H9 (cell line): ENCODE measurements around the gene FSTL1. TPM values are rescaled to one million over a fixed set of nuclear protein-coding genes. Genes with fewer than 3 reads are reported as not detected.

Experiments used
- DNase-seq: peaks from one replicate; pipeline ENCODE4 v3.0.0-alpha.2; 2017
- H2AFZ ChIP-seq: one replicate; pipeline ENCODE4 v1.6.1; 2013; ENCODE audit warnings: mild to moderate bottlenecking, low read length, control low read depth, moderate library complexity
- H2AK5ac ChIP-seq: 2 replicates; pipeline ENCODE4 v1.6.1; 2013; ENCODE audit warnings: low read length, control low read depth, mixed read lengths; ENCODE audit not compliant: insufficient read length
- H2BK120ac ChIP-seq: one replicate; pipeline ENCODE4 v1.6.1; 2013; ENCODE audit warnings: low read depth, mild to moderate bottlenecking, low read length, control low read depth, inconsistent platforms; ENCODE audit not compliant: poor library complexity, severe bottlenecking
- H2BK12ac ChIP-seq: 2 replicates; pipeline ENCODE4 v1.6.1; 2013; ENCODE audit warnings: low read length, control low read depth, mixed read lengths, low read depth; ENCODE audit not compliant: insufficient read length
- H2BK15ac ChIP-seq: 2 replicates; pipeline ENCODE4 v1.6.1; 2013; ENCODE audit warnings: low read depth, low read length, control low read depth
- H2BK20ac ChIP-seq: one replicate; pipeline ENCODE4 v1.6.1; 2013; ENCODE audit warnings: low read depth, mild to moderate bottlenecking, low read length, control low read depth, inconsistent platforms; ENCODE audit not compliant: poor library complexity, severe bottlenecking
- H2BK5ac ChIP-seq: 2 replicates; pipeline ENCODE4 v1.6.1; 2013; ENCODE audit warnings: low read length, control low read depth, mixed read lengths; ENCODE audit not compliant: insufficient read length
- H3K14ac ChIP-seq: 2 replicates; pipeline ENCODE4 v1.6.1; 2013; ENCODE audit warnings: low read length, control low read depth; ENCODE audit not compliant: insufficient read depth
- H3K18ac ChIP-seq: 2 replicates; pipeline ENCODE4 v1.6.1; 2013; ENCODE audit warnings: low read depth, mild to moderate bottlenecking, mixed read lengths, low read length, control low read depth; ENCODE audit not compliant: insufficient read length
- H3K23ac ChIP-seq: 2 replicates; pipeline ENCODE4 v1.6.1; 2013; ENCODE audit warnings: low read length, control low read depth, mixed read lengths, low read depth; ENCODE audit not compliant: insufficient read length
- H3K23me2 ChIP-seq: 2 replicates; pipeline ENCODE4 v1.6.1; 2013; ENCODE audit warnings: low read depth, mild to moderate bottlenecking, mixed read lengths, low read length, control low read depth; ENCODE audit not compliant: insufficient read length, poor library complexity, severe bottlenecking
- H3K27ac ChIP-seq: 2 replicates; pipeline ENCODE4 v1.5.1; 2013; ENCODE audit warnings: low read length, control low read depth, mixed read lengths, low read depth; ENCODE audit not compliant: insufficient read length
- H3K27me3 ChIP-seq: 2 replicates; pipeline ENCODE4 v1.6.1; 2013; ENCODE audit warnings: low read length, control low read depth, inconsistent platforms; ENCODE audit not compliant: insufficient read depth
- H3K4ac ChIP-seq: 2 replicates; pipeline ENCODE4 v1.6.1; 2013; ENCODE audit warnings: low read depth, mild to moderate bottlenecking, control low read depth, inconsistent platforms, low read length, moderate library complexity
- H3K4me1 ChIP-seq: 2 replicates; pipeline ENCODE4 v1.6.1; 2013; ENCODE audit warnings: low read length, control low read depth, inconsistent platforms; ENCODE audit not compliant: insufficient read depth
- H3K4me2 ChIP-seq: 2 replicates; pipeline ENCODE4 v1.6.1; 2013; ENCODE audit warnings: low read length, control low read depth, mixed read lengths; ENCODE audit not compliant: insufficient read length, insufficient read depth
- H3K56ac ChIP-seq: 2 replicates; pipeline ENCODE4 v1.6.1; 2013; ENCODE audit warnings: low read depth, mild to moderate bottlenecking, mixed read lengths, low read length, control low read depth; ENCODE audit not compliant: insufficient read length
- H3K79me1 ChIP-seq: 2 replicates; pipeline ENCODE4 v1.6.1; 2013; ENCODE audit warnings: low read depth, mild to moderate bottlenecking, moderate library complexity, low read length, control low read depth, inconsistent platforms; ENCODE audit not compliant: insufficient read depth, poor library complexity, severe bottlenecking
- H3K79me2 ChIP-seq: 2 replicates; pipeline ENCODE4 v1.6.1; 2013; ENCODE audit warnings: low read length, control low read depth, inconsistent platforms; ENCODE audit not compliant: insufficient read depth
- H3K9ac ChIP-seq: 2 replicates; pipeline ENCODE4 v1.6.1; 2013; ENCODE audit warnings: low read length, control low read depth, mixed read lengths; ENCODE audit not compliant: insufficient read length; ENCODE audit errors: extremely low read depth
- H3K9me3 ChIP-seq: one replicate; pipeline ENCODE4 v1.6.1; 2013; ENCODE audit warnings: low read depth, low read length, inconsistent platforms; ENCODE audit not compliant: control insufficient read depth
- H3T11ph ChIP-seq: one replicate; pipeline ENCODE4 v1.6.1; 2013; ENCODE audit warnings: mild to moderate bottlenecking, low read length, control low read depth, inconsistent platforms
- H4K20me1 ChIP-seq: one replicate; pipeline ENCODE4 v1.6.1; 2013; ENCODE audit not compliant: control insufficient read depth, insufficient read length, insufficient read depth
- H4K5ac ChIP-seq: 2 replicates; pipeline ENCODE4 v1.6.1; 2013; ENCODE audit warnings: low read depth, mild to moderate bottlenecking, mixed read lengths, low read length, control low read depth; ENCODE audit not compliant: insufficient read length
- H4K8ac ChIP-seq: replicated peaks from 2 replicates; pipeline ENCODE4 v1.6.1; 2013; ENCODE audit warnings: low read length, control low read depth, mixed read lengths, low read depth; ENCODE audit not compliant: insufficient read length
- H4K91ac ChIP-seq: 2 replicates; pipeline ENCODE4 v1.6.1; 2013; ENCODE audit warnings: low read depth, mild to moderate bottlenecking, moderate library complexity, mixed read lengths, low read length, control low read depth; ENCODE audit not compliant: insufficient read length
- H3K27ac Mint-ChIP-seq, 3 experiments: 2 replicates in 2 of 3; 3 replicates in 1 of 3; pipeline ENCODE4 v1.8.0; 2020 to 2021; ENCODE audit warnings: mixed read lengths in 3 of 3, mild to moderate bottlenecking in 1 of 3, moderate library complexity in 1 of 3
- H3K27me3 Mint-ChIP-seq: 2 replicates; pipeline ENCODE4 v1.8.0; 2021; ENCODE audit warnings: low read depth, mild to moderate bottlenecking, moderate library complexity, mixed read lengths
- H3K36me3 Mint-ChIP-seq, 3 experiments: 2 replicates in 2 of 3; 3 replicates in 1 of 3; pipeline ENCODE4 v1.8.0; 2020 to 2021; ENCODE audit warnings: low read depth in 3 of 3, mixed read lengths in 3 of 3; ENCODE audit not compliant: insufficient read depth in 1 of 3
- H3K4me1 Mint-ChIP-seq, 2 experiments: 2 replicates each; pipeline ENCODE4 v1.8.0; 2020; ENCODE audit warnings: mixed read lengths in 2 of 2
- H3K4me3 Mint-ChIP-seq, 2 experiments: 2 replicates in 1 of 2; 3 replicates in 1 of 2; pipeline ENCODE4 v1.8.0; 2020 to 2021; ENCODE audit warnings: mild to moderate bottlenecking in 2 of 2, mixed read lengths in 2 of 2, moderate library complexity in 1 of 2
- H3K9me3 Mint-ChIP-seq, 2 experiments: 2 replicates in 1 of 2; 3 replicates in 1 of 2; pipeline ENCODE4 v1.8.0; 2020; ENCODE audit warnings: mild to moderate bottlenecking in 2 of 2, mixed read lengths in 2 of 2, moderate library complexity in 1 of 2
- CTCF ChIP-seq: fragments of 200-600 bp; sonication (generic); conservative IDR thresholded peaks from 3 replicates; pipeline ENCODE4 v1.8.0; 2021; ENCODE audit warnings: antibody characterized with exemption, mild to moderate bottlenecking
- total RNA-seq: library from RNA; stranded (reverse); gene quantifications from 2 replicates; pipeline ENCODE4 v1.2.1, GENCODE V29; 2021

Gene FSTL1
- total RNA-seq, 1 experiment from 2014 or later: 326 TPM

GRCh38 chr3:120370463-120370862, 80.3 kb downstream of the FSTL1 start:
- no peak overlapping the region for H2BK5ac ChIP-seq
- Mint-ChIP-seq H3K4me1 (no peaks in the 10 kb centered on the region), H3K27ac (no peak overlapping the region), H3K36me3 (no peaks in the 10 kb centered on the region), H3K27me3 (no peaks in the 10 kb centered on the region; the same call in 1 of the 2 replicates), H3K4me3 (no peak overlapping the region), H3K9me3 (peaks cover 0 to 3% of the 10 kb centered on the region in 2 experiments; a peak in 3 of 5 replicates)
- no peak overlapping the region for H4K8ac ChIP-seq
- no peak overlapping the region for H4K91ac ChIP-seq
- H3K4ac ChIP-seq: no peak overlapping the region
- H3K18ac ChIP-seq: no peak overlapping the region
- H3K23me2 ChIP-seq: no peaks in the 10 kb centered on the region
- H3T11ph ChIP-seq: no peak overlapping the region
- H3K4me1 ChIP-seq: no peaks in the 10 kb centered on the region
- H2BK120ac ChIP-seq: no peak overlapping the region
- no peak overlapping the region for H3K56ac ChIP-seq
- no peaks in the 10 kb centered on the region for H3K79me1 ChIP-seq
- no peak overlapping the region for H3K9ac ChIP-seq
- TF ChIP-seq CTCF: no peak
- H2BK15ac ChIP-seq: no peak overlapping the region
- no peaks in the 10 kb centered on the region for H3K9me3 ChIP-seq
- no peak overlapping the region for H3K23ac ChIP-seq
- no peak overlapping the region for H2BK20ac ChIP-seq
- H4K5ac ChIP-seq: no peak overlapping the region
- no peak overlapping the region for H3K14ac ChIP-seq
- H2BK12ac ChIP-seq: no peak overlapping the region
- H3K4me2 ChIP-seq: no peak overlapping the region
- H3K27ac ChIP-seq: no peak overlapping the region
- H2AFZ ChIP-seq: no peak overlapping the region
- no peaks in the 10 kb centered on the region for H3K27me3 ChIP-seq
- H4K20me1 ChIP-seq: no peaks in the 10 kb centered on the region
- H3K79me2 ChIP-seq: no peaks in the 10 kb centered on the region
- no peak overlapping the region for H2AK5ac ChIP-seq
- DNase-seq: no peak
